Measurements from ENCODE around the gene WRNIP1.

Gene WRNIP1

DNA sequence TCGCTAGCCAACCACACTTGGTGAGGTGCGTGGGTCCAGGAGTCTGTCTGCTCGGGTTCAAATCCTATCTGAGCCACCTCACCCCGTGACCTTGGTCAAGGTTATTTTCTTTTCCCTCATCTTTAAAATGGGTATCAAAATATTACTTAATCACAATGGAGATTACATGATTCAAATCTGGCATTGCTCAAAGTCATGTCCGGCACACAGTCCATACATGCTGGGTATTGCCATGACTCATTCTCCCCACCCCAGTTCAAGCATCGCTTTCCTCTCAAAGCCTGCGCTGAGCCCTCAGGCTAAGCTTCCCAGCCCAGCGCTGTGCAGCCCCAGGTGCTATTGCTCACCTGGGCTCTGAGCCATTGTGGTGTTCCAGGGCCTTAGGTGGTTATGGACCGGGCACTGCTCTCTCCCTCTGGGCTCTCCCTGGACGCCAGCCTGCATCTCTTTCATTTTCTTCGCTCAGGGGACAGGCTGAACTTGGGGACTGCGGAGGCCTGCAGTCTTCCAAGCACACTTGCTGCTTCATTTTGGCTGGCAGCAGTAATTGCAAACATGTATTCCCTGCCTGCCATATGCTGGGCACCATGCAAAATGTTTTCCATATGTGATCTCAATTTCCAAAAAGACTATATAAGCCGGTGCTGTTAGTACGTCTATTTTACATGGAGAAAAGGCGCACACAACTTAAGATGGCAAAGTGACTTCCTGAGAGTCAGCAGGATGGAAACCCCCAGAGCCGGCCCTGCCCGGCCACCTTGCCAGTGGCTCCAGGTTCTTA, 27.3 kb downstream of the WRNIP1 start:
- Histone ChIP-seq H3K4me3 (ENCODE audit: low read depth, low read length) (no peak overlapping the region), H3K27ac (no peak overlapping the region), H3K27me3 (ENCODE audit: insufficient read depth, low read depth, severe bottlenecking) (no peaks in the 10 kb centered on the region), H3K9me3 (ENCODE audit: severe bottlenecking) (no peaks in the 10 kb centered on the region), H3K36me3 (peaks cover 4% of the 10 kb centered on the region; the same call in 1 of the 2 replicates)
- no peak for DNase-seq
- TF ChIP-seq, protein P1, sequence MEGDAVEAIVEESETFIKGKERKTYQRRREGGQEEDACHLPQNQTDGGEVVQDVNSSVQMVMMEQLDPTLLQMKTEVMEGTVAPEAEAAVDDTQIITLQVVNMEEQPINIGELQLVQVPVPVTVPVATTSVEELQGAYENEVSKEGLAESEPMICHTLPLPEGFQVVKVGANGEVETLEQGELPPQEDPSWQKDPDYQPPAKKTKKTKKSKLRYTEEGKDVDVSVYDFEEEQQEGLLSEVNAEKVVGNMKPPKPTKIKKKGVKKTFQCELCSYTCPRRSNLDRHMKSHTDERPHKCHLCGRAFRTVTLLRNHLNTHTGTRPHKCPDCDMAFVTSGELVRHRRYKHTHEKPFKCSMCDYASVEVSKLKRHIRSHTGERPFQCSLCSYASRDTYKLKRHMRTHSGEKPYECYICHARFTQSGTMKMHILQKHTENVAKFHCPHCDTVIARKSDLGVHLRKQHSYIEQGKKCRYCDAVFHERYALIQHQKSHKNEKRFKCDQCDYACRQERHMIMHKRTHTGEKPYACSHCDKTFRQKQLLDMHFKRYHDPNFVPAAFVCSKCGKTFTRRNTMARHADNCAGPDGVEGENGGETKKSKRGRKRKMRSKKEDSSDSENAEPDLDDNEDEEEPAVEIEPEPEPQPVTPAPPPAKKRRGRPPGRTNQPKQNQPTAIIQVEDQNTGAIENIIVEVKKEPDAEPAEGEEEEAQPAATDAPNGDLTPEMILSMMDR (IDR thresholded peaks at IDR 0.05; ENCODE audit: low read depth, low read length): no peak

DNA sequence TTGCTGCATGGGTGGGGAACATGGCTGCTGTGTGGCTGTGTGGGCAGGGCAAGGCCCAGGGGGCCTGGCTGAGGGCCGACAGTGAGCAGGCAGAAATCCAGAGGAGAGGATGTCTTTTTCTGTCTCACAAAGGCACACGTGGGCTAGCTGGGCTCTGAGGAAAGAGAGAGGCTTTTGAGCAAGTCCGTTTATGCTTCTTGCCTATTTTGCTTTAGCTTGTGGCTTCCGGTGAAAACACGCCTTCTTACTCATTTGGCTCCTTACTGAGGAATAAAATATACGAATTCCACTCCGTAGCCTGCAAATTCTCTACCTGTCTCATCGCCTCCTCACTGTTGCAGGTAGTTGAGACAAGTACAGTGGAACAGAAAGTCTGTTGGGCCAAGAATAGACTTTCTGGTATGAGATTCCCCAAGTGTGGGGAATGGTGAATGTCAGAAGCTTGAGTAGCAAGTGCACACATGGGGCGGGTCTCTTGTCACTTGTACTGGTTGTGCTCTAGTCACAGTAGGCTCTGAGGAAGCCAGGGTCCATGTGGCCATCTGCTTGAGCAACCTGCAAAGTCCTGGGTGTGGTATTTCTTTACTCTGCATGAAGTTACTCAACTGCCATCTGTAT, 28.4 kb downstream of the WRNIP1 start:
- no peaks in the 10 kb centered on the region for H3K9me3 ChIP-seq (ENCODE audit: severe bottlenecking)
- no peak for DNase-seq
- no peaks in the 10 kb centered on the region for H3K36me3 ChIP-seq
- H3K4me3 ChIP-seq (ENCODE audit: low read depth, low read length): no peak overlapping the region
- H3K27me3 ChIP-seq (ENCODE audit: insufficient read depth, low read depth, severe bottlenecking): no peaks in the 10 kb centered on the region
- TF ChIP-seq, protein P1 (IDR thresholded peaks at IDR 0.05; ENCODE audit: low read depth, low read length): no peak
- H3K27ac ChIP-seq: no peak overlapping the region

DNA sequence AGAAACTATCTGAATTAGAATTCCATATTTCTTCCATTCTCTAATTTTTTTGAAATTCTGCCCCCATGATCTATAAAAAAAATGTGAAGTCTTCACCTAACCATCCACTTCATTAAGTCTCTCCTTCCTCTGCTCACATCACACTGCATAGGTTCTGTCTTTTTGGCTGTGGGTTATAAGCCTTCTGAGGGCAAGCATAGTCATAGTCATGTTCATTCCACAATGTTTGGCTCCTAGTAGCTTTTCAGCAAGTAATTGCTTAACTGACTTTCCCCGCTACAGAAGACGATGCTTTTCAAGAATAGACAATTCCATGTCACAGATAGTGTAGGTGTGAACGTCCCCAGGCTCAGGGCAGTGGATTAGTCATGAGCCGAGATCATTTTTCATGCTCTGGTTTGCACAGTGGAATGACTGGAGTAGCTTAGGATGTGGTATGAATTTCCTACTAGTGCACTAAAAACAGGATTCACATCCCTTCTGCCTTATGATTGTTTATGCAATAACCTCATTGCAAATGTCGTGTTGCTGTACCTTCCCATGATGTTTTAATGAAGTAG, 29.1 kb downstream of the WRNIP1 start:
- no peaks in the 10 kb centered on the region for H3K27me3 ChIP-seq (ENCODE audit: insufficient read depth, low read depth, severe bottlenecking)
- TF ChIP-seq, protein P1 (IDR thresholded peaks at IDR 0.05; ENCODE audit: low read depth, low read length): no peak
- no peaks in the 10 kb centered on the region for H3K9me3 ChIP-seq (ENCODE audit: severe bottlenecking)
- no peak overlapping the region for H3K27ac ChIP-seq
- no peaks in the 10 kb centered on the region for H3K36me3 ChIP-seq
- no peak for DNase-seq
- no peak overlapping the region for H3K4me3 ChIP-seq (ENCODE audit: low read depth, low read length)

DNA sequence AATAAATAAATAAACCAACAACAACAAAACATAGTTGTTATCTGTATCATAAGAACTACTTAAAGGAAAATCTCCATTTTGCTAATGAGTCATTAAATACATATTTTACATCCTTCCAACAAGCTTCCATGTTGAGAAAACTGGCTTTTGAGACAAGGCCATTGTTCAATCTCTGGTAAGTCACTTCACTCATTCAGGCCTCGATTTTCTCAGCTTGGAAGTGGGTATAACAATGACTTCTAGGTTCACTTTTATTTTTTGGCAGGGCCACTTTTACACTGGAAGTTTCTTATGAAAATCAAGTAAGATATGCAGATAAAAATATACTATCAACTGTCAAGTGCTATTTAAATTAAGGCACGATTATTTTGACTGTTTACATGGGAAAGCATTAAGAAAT, 30.0 kb downstream of the WRNIP1 start:
- H3K27ac ChIP-seq: no peak overlapping the region
- TF ChIP-seq, protein P1 (IDR thresholded peaks at IDR 0.05; ENCODE audit: low read depth, low read length): no peak
- H3K4me3 ChIP-seq (ENCODE audit: low read depth, low read length): no peak overlapping the region
- H3K9me3 ChIP-seq (ENCODE audit: severe bottlenecking): no peaks in the 10 kb centered on the region
- no peaks in the 10 kb centered on the region for H3K36me3 ChIP-seq
- H3K27me3 ChIP-seq (ENCODE audit: insufficient read depth, low read depth, severe bottlenecking): no peaks in the 10 kb centered on the region
- no peak for DNase-seq

DNA sequence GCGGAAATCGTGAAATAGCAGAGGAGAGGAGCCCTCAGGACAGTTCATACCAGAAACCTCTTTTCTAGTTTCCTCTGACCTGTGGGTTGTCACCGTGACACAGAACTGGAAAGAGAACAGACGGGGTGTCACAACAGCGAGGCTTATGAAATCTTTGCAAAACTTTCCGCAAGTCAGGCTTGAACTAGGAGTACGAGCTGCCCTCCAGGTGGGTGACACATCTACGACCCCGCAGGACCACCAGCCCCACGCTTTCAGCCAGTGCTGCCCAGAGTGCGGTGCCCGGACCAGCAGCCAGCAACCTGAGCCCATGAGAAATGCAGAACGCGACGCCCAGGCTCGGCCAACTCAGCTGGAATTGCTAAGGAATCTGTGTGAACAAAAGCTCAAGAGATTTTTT, 30.8 kb downstream of the WRNIP1 start:
- no peak for DNase-seq
- TF ChIP-seq, protein P1 (IDR thresholded peaks at IDR 0.05; ENCODE audit: low read depth, low read length): no peak
- Histone ChIP-seq H3K36me3 (no peaks in the 10 kb centered on the region), H3K27me3 (ENCODE audit: insufficient read depth, low read depth, severe bottlenecking) (no peaks in the 10 kb centered on the region), H3K27ac (no peak overlapping the region), H3K9me3 (ENCODE audit: severe bottlenecking) (no peaks in the 10 kb centered on the region), H3K4me3 (ENCODE audit: low read depth, low read length) (no peak overlapping the region)

Data from WERI-Rb-1 (cell line).